GOT3 (cell line): ENCODE results near the gene NRM.
A peak's percentile ranks its signal among the peaks of the same experiment; 100 is the strongest.
"Not testable (repeated sequence)": the region's sequence is repeated elsewhere in the genome, so short reads cannot be mapped to it uniquely, and the experiment has no call there.

ENCODE experiments used
- DNase-seq: peaks from one replicate; lab custom pipeline; 2025; ENCODE audit warnings: mixed read lengths; lab: John Stamatoyannopoulos, UW

The NRM gene

DNA sequence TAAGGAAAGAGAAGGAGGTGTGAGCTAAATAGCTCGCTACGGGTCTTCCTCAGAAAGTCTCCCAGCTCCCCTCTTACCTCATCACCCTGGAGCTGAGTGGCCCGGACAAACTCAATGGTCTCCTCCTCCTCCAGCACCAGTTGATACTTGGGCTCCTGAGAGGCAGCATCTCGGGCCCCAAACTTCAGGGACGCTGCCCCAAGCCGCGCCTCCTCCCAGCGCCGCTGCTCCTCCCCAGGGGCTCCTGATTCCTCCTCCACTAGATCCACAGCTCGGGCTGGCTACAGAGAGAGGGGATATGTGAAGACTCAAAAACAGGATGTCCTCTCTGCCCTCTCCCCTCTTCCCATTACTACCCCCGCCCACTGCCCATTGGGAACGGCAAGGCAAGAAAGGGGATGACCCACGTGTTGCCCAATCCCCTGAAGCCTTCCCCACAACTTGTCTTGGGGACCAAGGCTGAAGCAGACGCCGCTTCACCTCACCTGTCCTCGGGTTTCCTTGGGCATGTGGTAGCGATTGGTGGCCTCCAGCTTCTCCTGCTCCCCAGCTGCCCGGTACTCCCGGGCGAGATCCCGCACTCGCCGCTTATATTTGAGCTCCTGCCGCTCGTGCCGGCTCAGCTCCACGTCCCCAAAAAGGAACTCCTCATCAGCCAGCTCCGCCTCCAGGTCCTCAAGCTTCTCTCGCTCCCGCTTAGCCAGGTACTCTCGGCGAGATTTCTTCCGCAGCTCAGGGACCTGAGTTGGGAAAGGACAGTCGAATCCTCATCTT lies 25.6 kb downstream of the NRM start:
- DNase-seq: no peak

- DNase-seq: not testable (repeated sequence)
Measured at GRCh38 chr6:30657922-30658321, 32.9 kb downstream of the NRM start.

- no peak for DNase-seq
Measured at GRCh38 chr6:30657454-30657853, 33.3 kb downstream of the NRM start.

DNA sequence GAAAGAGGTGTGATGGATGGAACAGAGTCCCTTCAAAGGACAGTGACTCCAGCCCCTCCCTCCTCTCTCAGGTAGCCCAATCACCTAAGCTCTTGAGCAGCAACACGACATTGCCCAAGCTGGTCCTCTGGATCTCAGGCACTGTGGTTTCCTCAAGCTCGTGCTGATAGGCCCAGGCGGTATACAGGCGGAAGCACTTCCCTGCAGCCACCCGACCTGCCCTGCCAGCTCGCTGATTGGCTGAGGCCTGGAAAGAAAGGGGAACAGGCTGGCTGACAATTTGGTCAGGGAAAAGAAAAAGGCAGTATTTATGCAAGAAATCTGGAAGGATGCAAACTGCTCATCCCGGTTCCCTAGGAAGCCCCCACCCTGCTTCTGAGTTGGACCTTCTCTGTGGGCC lies 34.3 kb downstream of the NRM start:
- no peak for DNase-seq

GRCh38 chr6:30655743-30656094 lies 35.1 kb downstream of the NRM start:
- DNase-seq: no peak

DNA sequence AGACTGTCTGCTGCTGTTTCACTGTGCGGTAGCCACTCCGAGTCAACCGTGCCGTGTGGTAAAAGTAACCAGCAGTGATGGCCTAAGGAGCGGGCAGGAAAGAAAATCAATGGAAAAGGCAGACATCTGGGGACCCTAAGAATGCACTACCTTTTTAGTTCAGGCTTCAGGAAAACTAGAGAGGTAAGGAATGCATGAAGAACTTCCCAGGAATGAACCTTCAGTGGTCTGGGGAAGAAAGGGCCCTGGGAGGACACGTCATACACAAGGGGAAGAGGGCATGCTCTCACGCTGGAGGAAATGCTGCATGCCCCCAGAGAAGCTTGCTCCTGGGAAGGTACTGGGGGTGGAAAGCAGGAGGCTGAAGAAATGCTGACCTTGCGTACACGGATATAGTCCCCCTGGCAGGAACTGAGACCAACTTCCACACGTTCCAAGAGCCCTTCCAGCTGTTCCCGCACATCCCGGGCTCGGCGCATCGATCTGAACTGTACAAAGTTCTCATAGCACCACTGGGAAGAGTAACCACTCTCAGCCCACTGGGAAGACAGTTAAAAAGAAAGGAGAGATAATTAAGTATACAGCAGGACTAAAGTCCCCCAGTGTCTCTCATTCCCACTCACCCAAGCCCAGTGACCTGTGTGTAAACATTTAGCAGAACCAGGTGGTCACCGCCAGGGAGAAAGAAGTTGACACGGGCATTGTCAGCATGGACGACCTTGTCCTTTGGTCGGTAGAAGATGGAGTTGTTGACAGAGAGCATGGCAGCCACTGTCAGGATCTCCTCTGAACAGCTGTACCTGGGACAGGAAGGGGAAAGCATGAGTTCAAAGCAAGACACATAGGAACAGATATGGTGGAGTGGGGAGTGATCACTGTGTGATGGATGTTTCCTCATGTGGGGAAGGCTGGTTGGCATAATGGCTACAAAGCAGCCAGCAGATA lies 35.7 kb downstream of the NRM start:
- no peak for DNase-seq

GRCh38 chr6:30651143-30651542 lies 39.6 kb downstream of the NRM start:
- no peak for DNase-seq

GRCh38 chr6:30647242-30648116 lies 43.3 kb downstream of the NRM start:
- peak; percentile 11 for DNase-seq

GRCh38 chr6:30646450-30647241 lies 44.1 kb downstream of the NRM start, which contains the start of gene C6orf136:
Gene C6orf136, plus strand, starts transcription at chr6:30647133. Its CDS starts 99 bp downstream, at chr6:30647232.
- peak; percentile 66 for DNase-seq

DNA sequence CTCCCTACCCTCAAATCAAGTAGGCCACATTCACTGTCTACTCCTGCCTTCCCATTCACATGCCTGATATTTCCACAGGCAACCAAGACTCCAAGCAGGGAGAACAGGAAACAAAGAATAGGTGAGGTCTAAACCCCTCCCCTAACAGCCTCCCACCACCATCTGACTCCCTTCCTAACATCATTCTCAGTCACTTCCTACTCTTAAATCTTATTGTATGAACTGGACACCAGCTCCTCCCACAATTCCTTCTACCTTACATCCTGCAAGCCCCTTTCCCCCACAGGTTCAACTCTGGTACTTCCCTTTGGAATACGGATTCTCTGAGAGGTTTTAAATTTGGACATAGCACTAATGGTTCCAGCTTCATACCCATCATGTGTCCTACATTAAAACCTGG lies 44.8 kb downstream of the NRM start:
- no peak for DNase-seq

GRCh38 chr6:30644769-30645168 lies 46.0 kb downstream of the NRM start:
- no peak for DNase-seq

GRCh38 chr6:30643656-30644055 lies 47.1 kb downstream of the NRM start:
- no peak for DNase-seq

DNA sequence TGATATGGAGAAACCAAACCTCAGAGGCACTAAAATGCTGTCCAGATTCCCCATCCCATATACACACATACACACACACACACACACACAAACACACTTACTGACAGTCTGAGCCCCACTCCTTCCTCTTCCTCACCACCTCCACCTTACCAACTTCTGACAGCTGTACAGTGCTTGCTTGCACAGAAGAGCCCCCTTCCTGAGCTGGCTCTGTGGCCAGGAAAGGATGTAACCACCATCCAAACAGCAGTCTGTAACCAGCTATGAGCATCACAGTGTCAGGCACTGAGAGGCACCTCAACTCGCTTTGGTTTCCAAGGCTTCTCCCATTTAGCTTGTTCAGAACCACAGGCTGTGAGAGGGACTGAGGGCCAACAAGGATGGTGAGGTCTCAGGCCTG lies 49.7 kb downstream of the NRM start:
- DNase-seq: no peak

DNA sequence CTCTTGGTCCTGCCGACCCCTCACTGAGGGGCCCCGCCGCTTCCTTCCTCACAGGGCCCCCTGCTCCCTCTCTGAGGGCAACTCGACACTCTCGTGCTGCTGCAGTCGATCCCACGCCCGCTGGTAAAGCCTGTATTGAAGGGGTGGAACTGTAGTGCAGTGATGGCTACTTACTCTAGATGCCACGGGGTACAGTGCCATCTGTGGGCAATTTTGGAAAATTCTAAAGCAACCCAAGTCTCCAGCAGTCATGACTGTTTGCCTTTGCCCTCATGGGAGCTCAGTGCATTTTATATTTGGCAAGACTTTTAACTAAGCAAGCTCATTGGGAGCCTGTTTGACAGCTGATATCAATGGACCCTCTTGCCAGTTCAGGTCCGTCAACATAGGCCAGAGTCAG lies 50.3 kb downstream of the NRM start:
- DNase-seq: no peak
